ENCODE data around the gene TINAGL1. TPM values are rescaled to one million over a fixed set of nuclear protein-coding genes. Genes with fewer than 3 reads are reported as not detected.
"Not testable (repeated sequence)": the region's sequence is repeated elsewhere in the genome, so short reads cannot be mapped to it uniquely, and the experiment has no call there.

The TINAGL1 gene
- total RNA-seq, 2 experiments from 2014 or later = not detected

GRCh38 chr1:31580513-31580870, 4.2 kb downstream of the TINAGL1 start:
- intact Hi-C loops (cut with micrococcal nuclease) = no loop called here
- ChIA-PET CTCF (interaction anchor here (0.8 to 0.9 kb wide), 2 partner anchors 38 to 157 kb away, joined by 3 read pairs; no protein-coding TSS in a partner anchor), POLR2A (no interaction called here)

GRCh38 chr1:31580891-31581603, 4.7 kb downstream of the TINAGL1 start:
- intact Hi-C loops (cut with micrococcal nuclease) = no loop called here
- Mint-ChIP-seq H3K27me3 (peaks cover 8% of the 10 kb centered on the region), H3K4me1 (ENCODE audit: low read depth) (peaks cover 2% of the 10 kb centered on the region), H3K36me3 (no peaks in the 10 kb centered on the region), H3K9me3 (no peaks in the 10 kb centered on the region), H3K4me3 (no peak overlapping the region), H3K27ac (no peak overlapping the region)
- ChIA-PET POLR2A (no interaction called here), CTCF (interaction anchor here (0.8 to 0.9 kb wide), 2 partner anchors 37 to 157 kb away, joined by 3 read pairs; no protein-coding TSS in a partner anchor)
- DNase-seq = no peak

More at GRCh38 chr1:31580513-31580870, 4.2 kb downstream of the TINAGL1 start:
- DNase-seq = no peak
- peaks cover 7% of the 10 kb centered on the region for H3K27me3 Mint-ChIP-seq
- H3K4me1 Mint-ChIP-seq (ENCODE audit: low read depth) = peaks cover 3% of the 10 kb centered on the region
- no peak overlapping the region for H3K27ac Mint-ChIP-seq
- H3K36me3 Mint-ChIP-seq = no peaks in the 10 kb centered on the region
- H3K9me3 Mint-ChIP-seq = no peaks in the 10 kb centered on the region
- H3K4me3 Mint-ChIP-seq = no peak overlapping the region

- Mint-ChIP-seq H3K9me3 (no peaks in the 10 kb centered on the region), H3K27ac (no peak overlapping the region), H3K4me1 (ENCODE audit: low read depth) (no peaks in the 10 kb centered on the region), H3K27me3 (peaks cover 4% of the 10 kb centered on the region), H3K4me3 (no peak overlapping the region), H3K36me3 (no peaks in the 10 kb centered on the region)
- DNase-seq = no peak
- CTCF ChIA-PET = no interaction called here
- POLR2A ChIA-PET = no interaction called here
- intact Hi-C loops (cut with micrococcal nuclease) = no loop called here
These were observed 5.8 kb downstream of the TINAGL1 start for GRCh38 chr1:31581821-31582810.

- no peak overlapping the region for H3K4me3 Mint-ChIP-seq
- H3K27me3 Mint-ChIP-seq = peaks cover 10% of the 10 kb centered on the region
- CTCF ChIA-PET = no interaction called here
- DNase-seq = no peak
- intact Hi-C loops (cut with micrococcal nuclease) = no loop called here
- POLR2A ChIA-PET = no interaction called here
- H3K4me1 Mint-ChIP-seq (ENCODE audit: low read depth) = no peaks in the 10 kb centered on the region
- H3K36me3 Mint-ChIP-seq = no peaks in the 10 kb centered on the region
- H3K27ac Mint-ChIP-seq = no peak overlapping the region
- H3K9me3 Mint-ChIP-seq = no peaks in the 10 kb centered on the region
These were observed 7.0 kb downstream of the TINAGL1 start for GRCh38 chr1:31583082-31583994.

- intact Hi-C loops (cut with micrococcal nuclease) = no loop called here
- no peak overlapping the region for H3K4me3 Mint-ChIP-seq
- H3K27ac Mint-ChIP-seq = no peak overlapping the region
- POLR2A ChIA-PET = no interaction called here
- CTCF ChIA-PET = no interaction called here
- H3K36me3 Mint-ChIP-seq = no peaks in the 10 kb centered on the region
- H3K27me3 Mint-ChIP-seq = peaks cover 12% of the 10 kb centered on the region
- H3K4me1 Mint-ChIP-seq (ENCODE audit: low read depth) = peaks cover 1% of the 10 kb centered on the region
- DNase-seq = no peak
- no peaks in the 10 kb centered on the region for H3K9me3 Mint-ChIP-seq
These were observed 7.9 kb downstream of the TINAGL1 start for GRCh38 chr1:31583995-31584868.

GRCh38 chr1:31584869-31585735, 8.8 kb downstream of the TINAGL1 start:
- H3K27ac Mint-ChIP-seq = no peak overlapping the region
- H3K4me3 Mint-ChIP-seq = no peak overlapping the region

GRCh38 chr1:31585736-31586365, 9.5 kb downstream of the TINAGL1 start:
- Mint-ChIP-seq H3K36me3 (no peaks in the 10 kb centered on the region), H3K27ac (no peak overlapping the region), H3K9me3 (no peaks in the 10 kb centered on the region), H3K4me3 (no peak overlapping the region), H3K4me1 (ENCODE audit: low read depth) (peaks cover 2% of the 10 kb centered on the region), H3K27me3 (peaks cover 13% of the 10 kb centered on the region)
- DNase-seq = no peak
- CTCF ChIA-PET = no interaction called here
- POLR2A ChIA-PET = no interaction called here
- intact Hi-C loops (cut with micrococcal nuclease) = no loop called here

More at GRCh38 chr1:31584869-31585735, 8.8 kb downstream of the TINAGL1 start:
- Mint-ChIP-seq H3K27me3 (peaks cover 15% of the 10 kb centered on the region), H3K4me1 (ENCODE audit: low read depth) (peaks cover 2% of the 10 kb centered on the region), H3K9me3 (no peaks in the 10 kb centered on the region), H3K36me3 (no peaks in the 10 kb centered on the region)
- ChIA-PET CTCF (no interaction called here), POLR2A (no interaction called here)
- intact Hi-C loops (cut with micrococcal nuclease) = no loop called here
- no peak for DNase-seq

GRCh38 chr1:31586376-31587327, 10.3 kb downstream of the TINAGL1 start:
- intact Hi-C loops (cut with micrococcal nuclease) = loop anchor here (1.0 kb wide), 1 partner anchor 203 kb away; no protein-coding TSS in a partner anchor
- Mint-ChIP-seq H3K36me3 (no peaks in the 10 kb centered on the region), H3K27me3 (peaks cover 13% of the 10 kb centered on the region), H3K9me3 (no peaks in the 10 kb centered on the region), H3K4me1 (ENCODE audit: low read depth) (peaks cover 2% of the 10 kb centered on the region), H3K27ac (no peak overlapping the region), H3K4me3 (no peak overlapping the region)
- DNase-seq = no peak
- ChIA-PET CTCF (interaction anchor here (1.5 kb wide), 1 partner anchor 32 kb away, joined by 6 read pairs; no protein-coding TSS in a partner anchor), POLR2A (no interaction called here)

GRCh38 chr1:31587328-31587699, 11.0 kb downstream of the TINAGL1 start:
- intact Hi-C loops (cut with micrococcal nuclease) = loop anchor here (1.0 kb wide), 1 partner anchor 202 kb away; no protein-coding TSS in a partner anchor
- peaks cover 16% of the 10 kb centered on the region for H3K27me3 Mint-ChIP-seq
- H3K27ac Mint-ChIP-seq; H3K4me1 Mint-ChIP-seq (ENCODE audit: low read depth); H3K36me3 Mint-ChIP-seq; H3K9me3 Mint-ChIP-seq; POLR2A ChIA-PET; DNase-seq; H3K4me3 Mint-ChIP-seq: not testable (repeated sequence)
- CTCF ChIA-PET = interaction anchor here (1.0 to 1.5 kb wide), 3 partner anchors 23 to 202 kb away, joined by 3 to 6 read pairs (median 3); no protein-coding TSS in a partner anchor
